Esophagus squamous epithelium (tissue), 5 donors: ENCODE data around the gene C16orf92. TPM values are rescaled to one million over a fixed set of nuclear protein-coding genes. Genes with fewer than 3 reads are reported as not detected.

Experiments
- DNase-seq: peaks from one replicate; lab custom pipeline; 2025; lab: John Stamatoyannopoulos, UW
- H3K27ac ChIP-seq, 4 donors: fragments of 200-600 bp; sonication (generic); one replicate each; pipeline ENCODE4 v1.5.1; 2016 to 2019; ENCODE audit warnings: mild to moderate bottlenecking in 1 of 4
- H3K27me3 ChIP-seq, 4 donors: fragments of 200-600 bp; sonication (generic); 1 replicate in 3 of 4; 2 replicates in 1 of 4; pipeline versions ENCODE4 v1.5.1 to v1.6.0; 2017 to 2021; ENCODE audit warnings: antibody characterized with exemption in 1 of 4
- H3K36me3 ChIP-seq, 3 donors: fragments of 200-600 bp; sonication (generic); one replicate each; pipeline ENCODE4 v1.5.1; 2016 to 2019
- H3K4me1 ChIP-seq, 3 donors: fragments of 200-600 bp; sonication (generic); one replicate each; pipeline ENCODE4 v1.5.1; 2017 to 2019
- H3K4me3 ChIP-seq, 4 donors: fragments of 200-600 bp; sonication (generic); 1 replicate in 3 of 4; 2 replicates in 1 of 4; pipeline ENCODE4 v1.5.1; 2016 to 2019; ENCODE audit warnings: mild to moderate bottlenecking in 2 of 4, moderate library complexity in 1 of 4
- H3K9me3 ChIP-seq, 3 donors: fragments of 200-600 bp; sonication (generic); one replicate each; pipeline ENCODE4 v1.5.1; 2016 to 2019
- POLR2A ChIP-seq, 4 donors: fragments of 450-650 bp; IDR thresholded peaks; one replicate each; pipeline ENCODE4 v1.6.1; 2017; ENCODE audit warnings: antibody characterized with exemption in 4 of 4, mild to moderate bottlenecking in 4 of 4, moderate library complexity in 3 of 4
- WGBS, 2 donors: methylation state at CpG; one replicate each; pipeline ENCODE4 v1.1.5; 2018; 5-methylcytosine and 5-hydroxymethylcytosine counted together
- intact Hi-C: fragments of 100-400 bp; cut with DNase I; formaldehyde crosslinking; loops from one replicate; pipeline ENCODE4 v1.15.0; 2022
- total RNA-seq, 4 donors: library from RNA; depleted of rRNA; stranded (reverse); fragments of >200 nt; gene quantifications; one replicate each; pipeline ENCODE4 v1.1.0, GENCODE V29; 2016
- TF ChIP-seq, protein P1 (sequence below), 6 experiments: fragments of 450-650 bp in 4 of 6; fragments of 200-600 bp in 2 of 6; sonication (generic) in 2 of 6; IDR thresholded peaks; one replicate each; pipeline ENCODE4 v1.5.1; 2016 to 2019; ENCODE audit warnings: antibody characterized with exemption in 6 of 6, mild to moderate bottlenecking in 4 of 6, moderate library complexity in 4 of 6
- donor health status: DM: yes; HTN: yes; CAD: no.

C16orf92 gene
- total RNA-seq, 4 donors from 2014 or later, result not detected

DNA sequence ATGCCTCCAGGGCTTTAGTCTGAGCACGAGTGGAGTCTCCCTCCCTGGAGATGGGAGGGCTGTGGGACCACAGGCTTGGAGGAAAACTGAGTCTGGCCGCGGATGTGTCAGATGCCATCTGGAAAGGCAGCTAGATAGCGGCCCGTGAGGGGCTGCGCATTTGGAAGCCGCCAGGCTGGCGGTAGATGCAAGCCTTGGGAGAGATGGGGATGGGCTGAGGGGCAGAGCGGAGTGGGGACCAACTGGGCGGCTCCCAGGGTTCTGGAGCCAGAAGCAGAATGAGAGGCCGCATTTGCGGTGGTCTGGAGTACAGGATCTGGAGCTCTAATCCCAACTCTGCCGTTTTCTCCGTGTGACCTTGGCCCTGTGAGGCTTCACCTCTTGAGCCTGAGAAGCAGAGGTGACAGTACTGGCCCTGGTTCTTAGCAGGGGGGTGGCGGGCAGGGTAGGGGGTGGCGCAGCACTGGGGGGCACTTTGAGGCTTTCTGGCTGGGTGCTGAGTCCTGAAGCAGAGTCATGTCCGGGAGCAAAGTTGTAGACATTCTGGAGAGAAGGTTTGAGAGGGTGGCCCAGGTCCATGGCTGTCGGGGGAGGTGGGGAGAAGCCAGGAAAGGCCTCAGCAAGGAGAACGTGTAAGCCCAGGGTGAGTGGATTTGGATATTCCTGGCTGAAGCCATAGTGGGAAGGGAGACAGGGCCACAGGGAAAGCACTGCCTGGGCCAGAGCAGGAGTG is 20.2 kb upstream of the C16orf92 start:
- Histone ChIP-seq H3K9me3 (no peaks in the 10 kb centered on the region), H3K4me3 (no peak overlapping the region), H3K27ac (no peak overlapping the region), H3K36me3 (peaks cover 0 to 64% (median 10%) of the 10 kb centered on the region in 3 donors), H3K27me3 (peaks cover 0 to 11% (median 0%) of the 10 kb centered on the region in 4 donors), H3K4me1 (peaks cover 0 to 10% (median 0%) of the 10 kb centered on the region in 3 donors)
- no peak for TF ChIP-seq POLR2A (IDR thresholded peaks at IDR 0.05)
- TF ChIP-seq, protein P1, sequence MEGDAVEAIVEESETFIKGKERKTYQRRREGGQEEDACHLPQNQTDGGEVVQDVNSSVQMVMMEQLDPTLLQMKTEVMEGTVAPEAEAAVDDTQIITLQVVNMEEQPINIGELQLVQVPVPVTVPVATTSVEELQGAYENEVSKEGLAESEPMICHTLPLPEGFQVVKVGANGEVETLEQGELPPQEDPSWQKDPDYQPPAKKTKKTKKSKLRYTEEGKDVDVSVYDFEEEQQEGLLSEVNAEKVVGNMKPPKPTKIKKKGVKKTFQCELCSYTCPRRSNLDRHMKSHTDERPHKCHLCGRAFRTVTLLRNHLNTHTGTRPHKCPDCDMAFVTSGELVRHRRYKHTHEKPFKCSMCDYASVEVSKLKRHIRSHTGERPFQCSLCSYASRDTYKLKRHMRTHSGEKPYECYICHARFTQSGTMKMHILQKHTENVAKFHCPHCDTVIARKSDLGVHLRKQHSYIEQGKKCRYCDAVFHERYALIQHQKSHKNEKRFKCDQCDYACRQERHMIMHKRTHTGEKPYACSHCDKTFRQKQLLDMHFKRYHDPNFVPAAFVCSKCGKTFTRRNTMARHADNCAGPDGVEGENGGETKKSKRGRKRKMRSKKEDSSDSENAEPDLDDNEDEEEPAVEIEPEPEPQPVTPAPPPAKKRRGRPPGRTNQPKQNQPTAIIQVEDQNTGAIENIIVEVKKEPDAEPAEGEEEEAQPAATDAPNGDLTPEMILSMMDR (IDR thresholded peaks at IDR 0.05), result no peak
- whole genome bisulfite sequencing, 2 donors, result 82 to 86% methylated on average over 15 to 17 of the region's 19 CpGs
- no peak for DNase-seq
- intact Hi-C loops, result no loop called here

DNA sequence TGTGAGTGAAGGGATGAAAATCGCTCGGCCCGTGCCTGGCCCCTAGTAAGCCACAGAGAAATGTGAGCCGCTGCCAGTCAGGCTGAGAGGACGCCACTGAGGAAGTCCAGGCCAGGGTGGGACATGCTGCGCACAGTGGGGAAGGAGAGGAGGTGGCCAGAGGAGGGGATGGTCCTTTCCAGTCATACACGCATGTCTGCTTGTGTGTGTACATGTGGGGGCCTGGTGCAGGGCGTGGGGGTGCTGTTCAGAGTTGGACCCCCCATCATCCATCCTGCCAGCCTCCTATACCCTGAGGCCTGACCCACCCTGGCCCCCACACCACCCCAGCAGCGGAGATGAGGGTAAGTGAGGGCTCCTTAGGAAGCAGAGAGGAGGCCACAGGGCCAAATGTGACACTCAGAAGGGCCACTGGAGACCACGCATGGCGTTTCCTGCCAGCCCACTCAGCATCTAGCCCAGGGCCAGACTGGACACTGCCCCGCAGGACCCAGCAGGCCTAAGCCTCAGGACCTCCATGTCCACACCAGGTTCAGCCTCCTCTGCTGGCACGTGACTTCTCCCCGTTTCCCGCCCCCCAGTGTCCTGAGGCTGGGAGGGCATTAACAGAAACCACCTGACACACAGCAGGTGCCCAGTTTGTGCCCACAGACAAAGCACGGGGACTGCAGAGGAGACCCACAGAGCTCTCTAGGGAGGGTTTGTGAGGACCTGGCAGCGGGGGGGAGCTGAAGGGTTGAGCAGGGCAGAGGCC is 19.2 kb upstream of the C16orf92 start:
- intact Hi-C loops, result no loop called here

DNA sequence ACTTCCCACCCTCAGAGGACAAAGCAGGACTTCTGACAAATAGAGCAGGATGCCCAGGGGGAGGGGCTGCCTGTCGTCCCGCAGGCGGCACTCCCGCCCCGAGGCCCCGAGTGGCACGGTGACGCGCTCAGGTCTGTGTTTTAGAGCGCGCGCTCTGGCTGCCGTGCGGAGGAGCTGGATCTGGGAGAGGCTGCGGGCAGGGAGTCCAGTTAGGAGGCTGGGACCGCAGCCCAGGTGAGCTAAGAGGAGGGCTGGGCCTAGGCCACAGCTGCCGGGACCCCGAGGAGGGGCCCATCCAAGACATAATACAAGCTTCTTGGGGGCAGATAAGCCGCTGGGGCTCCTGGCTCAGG is 18.6 kb upstream of the C16orf92 start:
- no peak for DNase-seq
- WGBS, 2 donors, result 62 to 80% methylated on average over 1 to 10 of the region's 19 CpGs
- H3K36me3 ChIP-seq, result peaks cover 0 to 48% (median 6%) of the 10 kb centered on the region in 3 donors
- peaks cover 0 to 27% (median 0%) of the 10 kb centered on the region in 4 donors for H3K27me3 ChIP-seq
- no peaks in the 10 kb centered on the region for H3K9me3 ChIP-seq
- intact Hi-C loops, result no loop called here
- H3K4me1 ChIP-seq, result peaks cover 0 to 10% (median 0%) of the 10 kb centered on the region in 3 donors
- no peak overlapping the region for H3K4me3 ChIP-seq
- H3K27ac ChIP-seq, result no peak overlapping the region
- no peak for TF ChIP-seq POLR2A (IDR thresholded peaks at IDR 0.05)
- TF ChIP-seq, protein P1 (IDR thresholded peaks at IDR 0.05), result no peak

More for the DNA sequence above, 19.2 kb upstream of the C16orf92 start:
- H3K4me1 ChIP-seq, result peaks cover 0 to 10% (median 0%) of the 10 kb centered on the region in 3 donors
- no peak overlapping the region for H3K4me3 ChIP-seq
- peaks cover 0 to 53% (median 10%) of the 10 kb centered on the region in 3 donors for H3K36me3 ChIP-seq
- TF ChIP-seq, protein P1 (IDR thresholded peaks at IDR 0.05), result no peak
- no peak for TF ChIP-seq POLR2A (IDR thresholded peaks at IDR 0.05)
- no peaks in the 10 kb centered on the region for H3K9me3 ChIP-seq
- DNase-seq, result no peak
- peaks cover 0 to 22% (median 0%) of the 10 kb centered on the region in 4 donors for H3K27me3 ChIP-seq
- WGBS, 2 donors, result 64 to 90% methylated on average over 2 to 3 of the region's 17 CpGs
- no peak overlapping the region for H3K27ac ChIP-seq

DNA sequence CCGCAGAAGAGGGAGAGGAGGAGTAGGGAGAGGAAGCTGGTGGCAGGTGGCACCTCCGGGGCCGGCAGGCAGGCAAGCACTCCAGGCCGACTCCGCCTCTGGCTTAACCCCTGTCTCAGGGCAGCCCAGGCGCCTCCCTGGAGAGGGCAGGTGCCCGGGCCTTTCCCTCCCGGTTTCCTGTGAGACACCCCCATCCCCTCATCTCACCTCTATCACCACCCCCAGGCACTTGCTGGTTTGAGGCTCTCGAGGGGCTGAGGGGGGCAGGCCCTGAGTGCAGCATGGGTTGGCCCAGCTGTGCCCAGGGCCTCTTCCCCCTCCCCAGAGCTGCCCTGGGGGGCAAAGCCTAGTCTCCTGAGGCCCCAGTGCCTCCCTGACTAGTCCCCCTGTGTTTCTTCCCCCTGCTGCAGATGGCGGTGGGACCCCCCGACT is 18.2 kb upstream of the C16orf92 start:
- intact Hi-C loops, result no loop called here
- WGBS, 2 donors, result 38 to 40% methylated on average over 2 to 6 of the region's 11 CpGs
- Histone ChIP-seq H3K4me3 (no peak overlapping the region), H3K27ac (no peak overlapping the region), H3K9me3 (no peaks in the 10 kb centered on the region), H3K36me3 (peaks cover 0 to 43% (median 6%) of the 10 kb centered on the region in 3 donors), H3K4me1 (peaks cover 0 to 13% (median under 1%) of the 10 kb centered on the region in 3 donors), H3K27me3 (peaks cover 0 to 32% (median under 1%) of the 10 kb centered on the region in 4 donors)
- DNase-seq, result no peak
- TF ChIP-seq POLR2A (IDR thresholded peaks at IDR 0.05), result no peak
- TF ChIP-seq, protein P1 (IDR thresholded peaks at IDR 0.05), result no peak
